ENCODE measurements around the gene MRPS27.

- TF ChIP-seq REST (IDR thresholded peaks at IDR 0.05; ENCODE audit: insufficient replicate concordance, low read depth) (no peak), GABPA (IDR thresholded peaks at IDR 0.05; ENCODE audit: low read depth) (no peak), POLR2AphosphoS5 (IDR thresholded peaks at IDR 0.05; ENCODE audit: low read depth) (no peak), CTCF (IDR thresholded peaks at IDR 0.05; ENCODE audit: insufficient read depth, low read length) (no peak)
Observed at GRCh38 chr5:72308853-72309191, 11.2 kb downstream of the MRPS27 start.
